ENCODE measurements around the gene NRP1. TPM values are rescaled to one million over a fixed set of nuclear protein-coding genes. Genes with fewer than 3 reads are reported as not detected.

The NRP1 gene
- polyA plus RNA-seq, 6 donors from 2014 or later = not detected

GRCh38 chr10:33328253-33328652 is 6.2 kb downstream of the NRP1 start:
- Mint-ChIP-seq H3K9me3 (no peaks in the 10 kb centered on the region), H3K36me3 (no peaks in the 10 kb centered on the region), H3K4me1 (peaks cover 0 to 3% (median 0%) of the 10 kb centered on the region in 3 donors), H3K27ac (no peak overlapping the region), H3K27me3 (peaks cover 32 to 39% (median 34%) of the 10 kb centered on the region in 3 donors), H3K4me3 (no peak overlapping the region)
- no peak for DNase-seq
- ATAC-seq (ENCODE audit: low read depth in 2 of 2) = no peak

GRCh38 chr10:33327751-33328150 is 6.7 kb downstream of the NRP1 start:
- DNase-seq (no peak), ATAC-seq (ENCODE audit: low read depth in 2 of 2) (no peak)
- peaks cover 27 to 34% (median 29%) of the 10 kb centered on the region in 3 donors for H3K27me3 Mint-ChIP-seq
- H3K4me3 Mint-ChIP-seq = no peak overlapping the region
- H3K9me3 Mint-ChIP-seq = no peaks in the 10 kb centered on the region
- H3K27ac Mint-ChIP-seq = no peak overlapping the region
- peaks cover 0 to 3% (median 0%) of the 10 kb centered on the region in 3 donors for H3K4me1 Mint-ChIP-seq
- no peaks in the 10 kb centered on the region for H3K36me3 Mint-ChIP-seq

- no peak for DNase-seq
- ATAC-seq (ENCODE audit: low read depth in 2 of 2) = no peak
- Mint-ChIP-seq H3K4me1 (peaks cover 0 to 3% (median 0%) of the 10 kb centered on the region in 3 donors), H3K9me3 (no peaks in the 10 kb centered on the region), H3K27ac (no peak overlapping the region), H3K27me3 (peaks cover 19 to 26% (median 21%) of the 10 kb centered on the region in 3 donors), H3K4me3 (no peak overlapping the region), H3K36me3 (no peaks in the 10 kb centered on the region)
Measured at GRCh38 chr10:33326933-33327332, 7.5 kb downstream of the NRP1 start.

- Mint-ChIP-seq H3K27ac (no peak overlapping the region), H3K9me3 (no peaks in the 10 kb centered on the region), H3K36me3 (no peaks in the 10 kb centered on the region), H3K4me1 (peaks cover 0 to 3% (median 0%) of the 10 kb centered on the region in 3 donors), H3K27me3 (peaks cover 9 to 19% (median 13%) of the 10 kb centered on the region in 3 donors), H3K4me3 (no peak overlapping the region)
- ATAC-seq (ENCODE audit: low read depth in 2 of 2) = no peak
- no peak for DNase-seq
Measured at GRCh38 chr10:33325929-33326328, 8.5 kb downstream of the NRP1 start.

GRCh38 chr10:33323721-33324120 is 10.7 kb downstream of the NRP1 start:
- H3K27ac Mint-ChIP-seq = no peak overlapping the region
- no peak for ATAC-seq (ENCODE audit: low read depth in 2 of 2)
- no peaks in the 10 kb centered on the region for H3K4me1 Mint-ChIP-seq
- no peak for DNase-seq
- no peak overlapping the region for H3K4me3 Mint-ChIP-seq
- H3K36me3 Mint-ChIP-seq = peaks cover 5 to 8% of the 10 kb centered on the region in 2 donors
- H3K9me3 Mint-ChIP-seq = peaks cover 0 to 5% (median under 1%) of the 10 kb centered on the region in 7 donors
- H3K27me3 Mint-ChIP-seq = peaks cover 0 to 10% (median 5%) of the 10 kb centered on the region in 3 donors

GRCh38 chr10:33321516-33321915 is 13.0 kb downstream of the NRP1 start:
- Mint-ChIP-seq H3K27ac (peak overlapping the region in 1 of 6 donors; percentile 24), H3K4me3 (no peak overlapping the region), H3K27me3 (peaks cover 0 to 8% (median 0%) of the 10 kb centered on the region in 3 donors), H3K4me1 (no peaks in the 10 kb centered on the region), H3K9me3 (peaks cover 0 to 5% (median 2%) of the 10 kb centered on the region in 7 donors), H3K36me3 (peaks cover 5 to 8% of the 10 kb centered on the region in 2 donors)
- ATAC-seq (ENCODE audit: low read depth in 2 of 2) = no peak
- DNase-seq = no peak

- ATAC-seq (ENCODE audit: low read depth in 2 of 2) = no peak
- Mint-ChIP-seq H3K9me3 (peaks cover 0 to 5% (median 2%) of the 10 kb centered on the region in 7 donors), H3K4me1 (no peaks in the 10 kb centered on the region), H3K27me3 (peaks cover 0 to 8% (median 0%) of the 10 kb centered on the region in 3 donors), H3K36me3 (peaks cover 5 to 8% of the 10 kb centered on the region in 2 donors), H3K27ac (no peak overlapping the region), H3K4me3 (no peak overlapping the region)
- no peak for DNase-seq
Measured at GRCh38 chr10:33320288-33320687, 14.2 kb downstream of the NRP1 start.

- ATAC-seq (ENCODE audit: low read depth in 2 of 2) = no peak
- peaks cover 0 to 7% (median 4%) of the 10 kb centered on the region in 7 donors for H3K9me3 Mint-ChIP-seq
- H3K27me3 Mint-ChIP-seq = peaks cover 0 to 12% (median 0%) of the 10 kb centered on the region in 3 donors
- H3K36me3 Mint-ChIP-seq = peaks cover 5 to 8% of the 10 kb centered on the region in 2 donors
- H3K4me3 Mint-ChIP-seq = no peak overlapping the region
- H3K27ac Mint-ChIP-seq = no peak overlapping the region
- H3K4me1 Mint-ChIP-seq = no peaks in the 10 kb centered on the region
- no peak for DNase-seq
Measured at GRCh38 chr10:33315891-33316290, 18.6 kb downstream of the NRP1 start.

- no peaks in the 10 kb centered on the region for H3K36me3 Mint-ChIP-seq
- no peaks in the 10 kb centered on the region for H3K4me1 Mint-ChIP-seq
- peaks cover 0 to 8% (median 0%) of the 10 kb centered on the region in 3 donors for H3K27me3 Mint-ChIP-seq
Measured at GRCh38 chr10:33314811-33315561, 19.5 kb downstream of the NRP1 start.

GRCh38 chr10:33311640-33312039 is 22.8 kb downstream of the NRP1 start:
- Mint-ChIP-seq H3K36me3 (no peaks in the 10 kb centered on the region), H3K4me1 (no peaks in the 10 kb centered on the region), H3K4me3 (no peak overlapping the region), H3K27ac (no peak overlapping the region), H3K9me3 (peaks cover 0 to 7% (median 3%) of the 10 kb centered on the region in 7 donors), H3K27me3 (peaks cover 0 to 5% (median 0%) of the 10 kb centered on the region in 3 donors)
- no peak for ATAC-seq (ENCODE audit: low read depth in 2 of 2)
- DNase-seq = no peak

More at GRCh38 chr10:33314811-33315561, 19.5 kb downstream of the NRP1 start:
- H3K27ac Mint-ChIP-seq = no peak overlapping the region
- H3K4me3 Mint-ChIP-seq = no peak overlapping the region
- ATAC-seq (ENCODE audit: low read depth in 2 of 2) = no peak
- no peak for DNase-seq
- peaks cover 0 to 7% (median 0%) of the 10 kb centered on the region in 7 donors for H3K9me3 Mint-ChIP-seq

GRCh38 chr10:33310853-33311252 is 23.6 kb downstream of the NRP1 start:
- DNase-seq (no peak), ATAC-seq (ENCODE audit: low read depth in 2 of 2) (no peak)
- Mint-ChIP-seq H3K4me3 (no peak overlapping the region), H3K9me3 (peaks cover 0 to 7% (median 3%) of the 10 kb centered on the region in 7 donors), H3K27ac (no peak overlapping the region), H3K36me3 (no peaks in the 10 kb centered on the region), H3K27me3 (peaks cover 0 to 4% (median 0%) of the 10 kb centered on the region in 3 donors), H3K4me1 (no peaks in the 10 kb centered on the region)

GRCh38 chr10:33309406-33309805 is 25.1 kb downstream of the NRP1 start:
- H3K4me1 Mint-ChIP-seq = no peaks in the 10 kb centered on the region
- no peak overlapping the region for H3K4me3 Mint-ChIP-seq
- no peak for DNase-seq
- peaks cover 0 to 7% (median 3%) of the 10 kb centered on the region in 7 donors for H3K9me3 Mint-ChIP-seq
- H3K27ac Mint-ChIP-seq = no peak overlapping the region
- no peak for ATAC-seq (ENCODE audit: low read depth in 2 of 2)
- no peaks in the 10 kb centered on the region for H3K36me3 Mint-ChIP-seq
- H3K27me3 Mint-ChIP-seq = peaks cover 0 to 4% (median 0%) of the 10 kb centered on the region in 3 donors

- no peaks in the 10 kb centered on the region for H3K4me1 Mint-ChIP-seq
- peaks cover 0 to 4% (median 2%) of the 10 kb centered on the region in 7 donors for H3K9me3 Mint-ChIP-seq
- no peaks in the 10 kb centered on the region for H3K36me3 Mint-ChIP-seq
- no peak overlapping the region for H3K4me3 Mint-ChIP-seq
- no peak for ATAC-seq (ENCODE audit: low read depth in 2 of 2)
- no peak for DNase-seq
- H3K27ac Mint-ChIP-seq = no peak overlapping the region
- H3K27me3 Mint-ChIP-seq = peaks cover 0 to under 1% (median 0%) of the 10 kb centered on the region in 3 donors
Measured at GRCh38 chr10:33307835-33308234, 26.6 kb downstream of the NRP1 start.
